MM.1S (cell line): Measurements from ENCODE around the gene TFDP2.

Experiments
- DNase-seq: peaks from one replicate; pipeline ENCODE4 v3.0.0-alpha.2; 2015
- H2AFZ ChIP-seq: fragments of 300-600 bp; sonication (generic); 2 replicates; pipeline ENCODE4 v1.6.0; 2016; ENCODE audit warnings: antibody characterized with exemption, low read length
- H3F3A ChIP-seq: fragments of 300-600 bp; sonication (generic); 2 replicates; pipeline ENCODE4 v1.6.1; 2016; ENCODE audit warnings: mild to moderate bottlenecking, antibody characterized with exemption, low read length, moderate library complexity, mixed read lengths; ENCODE audit not compliant: insufficient read depth
- H3K27ac ChIP-seq: fragments of 300-600 bp; sonication (generic); 2 replicates; pipeline ENCODE4 v1.5.1; 2016; ENCODE audit warnings: mild to moderate bottlenecking, low read length
- H3K27me3 ChIP-seq: fragments of 300-600 bp; sonication (generic); replicated peaks from 2 replicates; pipeline ENCODE4 v1.6.0; 2016; ENCODE audit warnings: low read length; ENCODE audit not compliant: insufficient read depth
- H3K36me3 ChIP-seq: fragments of 300-600 bp; sonication (generic); replicated peaks from 2 replicates; pipeline ENCODE4 v1.6.1; 2016; ENCODE audit warnings: mild to moderate bottlenecking, low read length, mixed read lengths; ENCODE audit not compliant: insufficient read depth
- H3K4me1 ChIP-seq: fragments of 300-600 bp; sonication (generic); 2 replicates; pipeline ENCODE4 v1.6.1; 2016; ENCODE audit warnings: low read length, mixed read lengths
- H3K4me2 ChIP-seq: fragments of 300-600 bp; sonication (generic); 2 replicates; pipeline ENCODE4 v1.6.0; 2016; ENCODE audit warnings: low read depth, low read length
- H3K4me3 ChIP-seq: fragments of 300-600 bp; sonication (generic); 2 replicates; pipeline ENCODE4 v1.5.1; 2016; ENCODE audit warnings: low read length, mixed read lengths
- H3K79me2 ChIP-seq: fragments of 300-600 bp; sonication (generic); 2 replicates; pipeline ENCODE4 v1.6.1; 2016; ENCODE audit warnings: mixed run types, low read length, mixed read lengths
- H3K9ac ChIP-seq: fragments of 300-600 bp; sonication (generic); 2 replicates; pipeline ENCODE4 v1.6.1; 2016; ENCODE audit warnings: low read length, mixed read lengths
- H3K9me2 ChIP-seq: fragments of 300-600 bp; sonication (generic); replicated peaks from 2 replicates; pipeline ENCODE4 v1.6.1; 2016; ENCODE audit warnings: mild to moderate bottlenecking, low read length, mixed read lengths; ENCODE audit not compliant: insufficient read depth
- H3K9me3 ChIP-seq: fragments of 300-600 bp; sonication (generic); replicated peaks from 2 replicates; pipeline ENCODE4 v1.6.1; 2016; ENCODE audit warnings: mild to moderate bottlenecking, low read length, mixed read lengths; ENCODE audit not compliant: insufficient read depth
- H4K20me1 ChIP-seq: fragments of 300-600 bp; sonication (generic); 2 replicates; pipeline ENCODE4 v1.6.1; 2016; ENCODE audit warnings: mild to moderate bottlenecking, low read length, moderate library complexity, mixed read lengths; ENCODE audit not compliant: insufficient read depth
- CTCF ChIP-seq: fragments of 300-600 bp; sonication (generic); IDR thresholded peaks from 2 replicates; pipeline ENCODE4 v1.5.1; 2016; ENCODE audit warnings: antibody characterized with exemption, low read length, mixed read lengths
- EZH2 ChIP-seq: fragments of 300-600 bp; sonication (generic); optimal IDR thresholded peaks from 2 replicates; pipeline ENCODE3; 2017; ENCODE audit warnings: low read depth, mild to moderate bottlenecking, antibody characterized with exemption, low read length, mixed read lengths
- EZH2phosphoT487 ChIP-seq: fragments of 300-600 bp; sonication (generic); IDR thresholded peaks from 2 replicates; pipeline ENCODE4 v1.6.1; 2018; ENCODE audit warnings: antibody characterized with exemption, low read length

Gene TFDP2

GRCh38 chr3:141904203-141904602, 245.1 kb downstream of the TFDP2 start:
- no peaks in the 10 kb centered on the region for H4K20me1 ChIP-seq
- H3K9me2 ChIP-seq = no peaks in the 10 kb centered on the region
- peaks cover 24% of the 10 kb centered on the region for H3K79me2 ChIP-seq
- H3K9me3 ChIP-seq = no peaks in the 10 kb centered on the region
- no peak overlapping the region for H3K9ac ChIP-seq
- H3K4me1 ChIP-seq = no peaks in the 10 kb centered on the region
- no peaks in the 10 kb centered on the region for H3K27me3 ChIP-seq
- no peak for TF ChIP-seq EZH2
- no peak for TF ChIP-seq EZH2phosphoT487
- no peak for TF ChIP-seq CTCF
- H3K4me3 ChIP-seq = no peak overlapping the region
- no peaks in the 10 kb centered on the region for H3F3A ChIP-seq
- no peak overlapping the region for H3K27ac ChIP-seq
- H3K36me3 ChIP-seq = peaks cover 5% of the 10 kb centered on the region
- no peak overlapping the region for H3K4me2 ChIP-seq
- no peak for DNase-seq
- H2AFZ ChIP-seq = no peak overlapping the region

- Histone ChIP-seq H3K36me3 (peaks cover 8% of the 10 kb centered on the region), H3K9ac (no peak overlapping the region), H3K27ac (no peak overlapping the region), H3K9me3 (no peaks in the 10 kb centered on the region), H2AFZ (no peak overlapping the region), H3F3A (no peaks in the 10 kb centered on the region), H3K27me3 (no peaks in the 10 kb centered on the region), H3K4me1 (no peaks in the 10 kb centered on the region), H3K4me2 (no peak overlapping the region), H3K9me2 (no peaks in the 10 kb centered on the region), H3K79me2 (peaks cover 34% of the 10 kb centered on the region), H3K4me3 (no peak overlapping the region), H4K20me1 (no peaks in the 10 kb centered on the region)
- DNase-seq = no peak
- TF ChIP-seq CTCF (no peak), EZH2phosphoT487 (no peak), EZH2 (no peak)
These were observed 247.4 kb downstream of the TFDP2 start for GRCh38 chr3:141901914-141902313.

- Histone ChIP-seq H3K79me2 (peaks cover 44% of the 10 kb centered on the region), H3K9me2 (no peaks in the 10 kb centered on the region), H3K36me3 (peaks cover 10% of the 10 kb centered on the region)
These were observed 249.0 kb downstream of the TFDP2 start for GRCh38 chr3:141900343-141900742.

More at GRCh38 chr3:141900343-141900742, 249.0 kb downstream of the TFDP2 start:
- no peak for TF ChIP-seq CTCF
- Histone ChIP-seq H3K4me3 (no peak overlapping the region), H3K27ac (no peak overlapping the region), H3K27me3 (no peaks in the 10 kb centered on the region), H3K4me2 (no peak overlapping the region), H3K9me3 (no peaks in the 10 kb centered on the region), H3K4me1 (no peaks in the 10 kb centered on the region), H3K9ac (no peak overlapping the region), H2AFZ (no peak overlapping the region), H4K20me1 (no peaks in the 10 kb centered on the region), H3F3A (no peaks in the 10 kb centered on the region)
- DNase-seq = no peak
